ENCODE data around the gene BCAT1. TPM values are rescaled to one million over a fixed set of nuclear protein-coding genes. Genes with fewer than 3 reads are reported as not detected.

Gene BCAT1
- total RNA-seq, 4 donors from 2014 or later, result 0.80 to 14.0 (median 3.9) TPM

- in situ Hi-C loops (cut with MboI; ENCODE audit: low pct_ligation_motif_present in 1 of 4, low pct_unique_long_range_greater_than_20kb in 1 of 4, low sequenced_read_pairs in 3 of 4), result no loop called here
- no peaks in the 10 kb centered on the region for H3K27me3 ChIP-seq
- no peaks in the 10 kb centered on the region for H3K9me3 ChIP-seq
- WGBS, 2 donors (ENCODE audit: low coverage in 1 of 2), result 21 to 42% methylated on average over 3 of the region's 3 CpGs
- no peak for DNase-seq
- H3K27ac ChIP-seq, result no peak overlapping the region
- H3K4me1 ChIP-seq, result no peaks in the 10 kb centered on the region
- H3K4me3 ChIP-seq, result no peak overlapping the region
- intact Hi-C loops (cut with DNase I; ENCODE audit: low total_unique reads), result no loop called here
- H3K36me3 ChIP-seq, result no peaks in the 10 kb centered on the region
- no peak for TF ChIP-seq CTCF (IDR thresholded peaks at IDR 0.05)
Observed at GRCh38 chr12:24850496-24850895, 98.4 kb downstream of the BCAT1 start.

- TF ChIP-seq POLR2AphosphoS5 (IDR thresholded peaks at IDR 0.05) (no peak), EP300 (IDR thresholded peaks at IDR 0.05; ENCODE audit: low read depth) (no peak), CTCF (IDR thresholded peaks at IDR 0.05) (no peak), POLR2A (IDR thresholded peaks at IDR 0.05) (no peak)
- Histone ChIP-seq H3K4me1 (no peaks in the 10 kb centered on the region), H3K27ac (no peak overlapping the region), H3K36me3 (no peaks in the 10 kb centered on the region), H3K27me3 (no peaks in the 10 kb centered on the region), H3K9me3 (no peaks in the 10 kb centered on the region), H3K4me3 (no peak overlapping the region)
- DNase-seq, result no peak
- in situ Hi-C loops (cut with MboI; ENCODE audit: low pct_ligation_motif_present in 1 of 4, low pct_unique_long_range_greater_than_20kb in 1 of 4, low sequenced_read_pairs in 3 of 4), result loop anchor here in 2 of 4 donors (25.0 kb wide), 1 partner anchor 1637 kb away; no protein-coding TSS in a partner anchor
- WGBS, 2 donors (ENCODE audit: low coverage in 1 of 2), result 87 to 93% methylated on average over 4 to 8 of the region's 8 CpGs
- intact Hi-C loops (cut with DNase I; ENCODE audit: low total_unique reads), result no loop called here
Observed at GRCh38 chr12:24848941-24849477, 99.9 kb downstream of the BCAT1 start.

- intact Hi-C loops (cut with DNase I; ENCODE audit: low total_unique reads), result no loop called here
- TF ChIP-seq CTCF (IDR thresholded peaks at IDR 0.05) (no peak), POLR2AphosphoS5 (IDR thresholded peaks at IDR 0.05) (no peak), POLR2A (IDR thresholded peaks at IDR 0.05) (no peak), EP300 (IDR thresholded peaks at IDR 0.05; ENCODE audit: low read depth) (no peak)
- in situ Hi-C loops (cut with MboI; ENCODE audit: low pct_ligation_motif_present in 1 of 4, low pct_unique_long_range_greater_than_20kb in 1 of 4, low sequenced_read_pairs in 3 of 4), result loop anchor here in 2 of 4 donors (25.0 kb wide), 1 partner anchor 1634 kb away; no protein-coding TSS in a partner anchor
Observed at GRCh38 chr12:24846689-24847088, 102.2 kb downstream of the BCAT1 start.

GRCh38 chr12:24845615-24846014 is 103.3 kb downstream of the BCAT1 start:
- no peak for DNase-seq
- TF ChIP-seq POLR2AphosphoS5 (IDR thresholded peaks at IDR 0.05) (no peak), CTCF (IDR thresholded peaks at IDR 0.05) (no peak), POLR2A (IDR thresholded peaks at IDR 0.05) (no peak), EP300 (IDR thresholded peaks at IDR 0.05; ENCODE audit: low read depth) (no peak)
- intact Hi-C loops (cut with DNase I; ENCODE audit: low total_unique reads), result no loop called here
- H3K4me3 ChIP-seq, result no peak overlapping the region
- peaks cover 0 to 2% (median 0%) of the 10 kb centered on the region in 4 donors for H3K4me1 ChIP-seq
- no peaks in the 10 kb centered on the region for H3K36me3 ChIP-seq
- 77 to 84% methylated on average over 3 of the region's 3 CpGs for WGBS, 2 donors (ENCODE audit: low coverage in 1 of 2)
- H3K27ac ChIP-seq, result no peak overlapping the region
- H3K9me3 ChIP-seq, result no peaks in the 10 kb centered on the region
- H3K27me3 ChIP-seq, result no peaks in the 10 kb centered on the region
- in situ Hi-C loops (cut with MboI; ENCODE audit: low pct_ligation_motif_present in 1 of 4, low pct_unique_long_range_greater_than_20kb in 1 of 4, low sequenced_read_pairs in 3 of 4), result loop anchor here in 2 of 4 donors (25.0 kb wide), 1 partner anchor 1633 kb away; no protein-coding TSS in a partner anchor

More at GRCh38 chr12:24846689-24847088, 102.2 kb downstream of the BCAT1 start:
- no peaks in the 10 kb centered on the region for H3K36me3 ChIP-seq
- H3K4me3 ChIP-seq, result no peak overlapping the region
- no peaks in the 10 kb centered on the region for H3K27me3 ChIP-seq
- no peak overlapping the region for H3K27ac ChIP-seq
- DNase-seq, result no peak
- H3K4me1 ChIP-seq, result no peaks in the 10 kb centered on the region
- no peaks in the 10 kb centered on the region for H3K9me3 ChIP-seq
- WGBS, 2 donors (ENCODE audit: low coverage in 1 of 2), result 86 to 89% methylated on average over 2 of the region's 2 CpGs

Data from transverse colon (tissue), 4 donors.